OCI-LY7 (cell line): ENCODE data around the gene CPNE1. TPM values are rescaled to one million over a fixed set of nuclear protein-coding genes. Genes with fewer than 3 reads are reported as not detected.

Experiments
- BruUV-seq: library from RNA; stranded (reverse); fragments of 400-500 nt; replicated peaks from 2 replicates; lab custom pipeline; 2021; lab: Mats Ljungman, UMichigan
- CTCF ChIA-PET: fragments of 300-600 bp; sonication (Branson Sonifier 250); formaldehyde crosslinking; loops from one replicate; lab custom pipeline; 2022; ENCODE audit warnings: antibody characterized with exemption; ENCODE audit not compliant: unreplicated experiment; lab: Charles Lee
- POLR2A ChIA-PET: fragments of 300-600 bp; sonication (Branson Sonifier 250); formaldehyde crosslinking; loops from one replicate; lab custom pipeline; 2022; ENCODE audit warnings: antibody characterized with exemption; lab: Charles Lee
- DNase-seq: peaks from one replicate; pipeline ENCODE4 v3.0.0-alpha.2; 2015; ENCODE audit warnings: low spot score
- H2AFZ ChIP-seq: fragments of 200-600 bp; sonication (generic), shearing (Covaris generic); 2 replicates; pipeline ENCODE4 v1.6.1; 2014; ENCODE audit warnings: mild to moderate bottlenecking, antibody characterized with exemption, low read length, moderate library complexity
- H3K27ac ChIP-seq: fragments of 200-600 bp; sonication (generic); 2 replicates; pipeline ENCODE4 v1.5.1; 2014; ENCODE audit warnings: mixed run types, low read depth, mild to moderate bottlenecking, moderate library complexity, low read length, inconsistent platforms; ENCODE audit not compliant: poor library complexity, severe bottlenecking
- H3K36me3 ChIP-seq: fragments of 200-600 bp; sonication (generic); 2 replicates; pipeline ENCODE4 v1.6.1; 2014; ENCODE audit warnings: mild to moderate bottlenecking, antibody characterized with exemption, low read length, moderate library complexity, mixed read lengths; ENCODE audit not compliant: insufficient read depth
- H3K4me1 ChIP-seq: fragments of 200-600 bp; sonication (generic); 2 replicates; pipeline ENCODE4 v1.5.1; 2014; ENCODE audit warnings: mild to moderate bottlenecking, low read length; ENCODE audit not compliant: insufficient read depth, poor library complexity, severe bottlenecking
- H3K4me2 ChIP-seq: fragments of 200-600 bp; sonication (generic); 2 replicates; pipeline ENCODE4 v1.6.1; 2014; ENCODE audit warnings: mild to moderate bottlenecking, low read length
- H3K4me3 ChIP-seq: fragments of 200-600 bp; sonication (generic); 2 replicates; pipeline ENCODE4 v1.5.1; 2014; ENCODE audit warnings: mild to moderate bottlenecking, low read depth, low read length; ENCODE audit not compliant: poor library complexity, severe bottlenecking
- H3K79me2 ChIP-seq: fragments of 200-600 bp; sonication (generic); 2 replicates; pipeline ENCODE4 v1.6.1; 2016; ENCODE audit warnings: low read depth, mild to moderate bottlenecking, low read length, moderate library complexity, mixed read lengths; ENCODE audit not compliant: insufficient read depth
- H3K9me2 ChIP-seq: fragments of 200-600 bp; sonication (generic); 2 replicates; pipeline ENCODE4 v1.6.1; 2016; ENCODE audit warnings: mild to moderate bottlenecking, low read length, mixed read lengths; ENCODE audit not compliant: insufficient read depth
- H3K9me3 ChIP-seq: fragments of 200-600 bp; sonication (generic); 2 replicates; pipeline ENCODE4 v1.6.1; 2014; ENCODE audit warnings: mild to moderate bottlenecking, mixed run types, low read length, mixed read lengths
- H4K20me1 ChIP-seq: fragments of 200-600 bp; sonication (generic); 2 replicates; pipeline ENCODE4 v1.6.1; 2014; ENCODE audit warnings: mild to moderate bottlenecking, antibody characterized with exemption, low read length, moderate library complexity, mixed read lengths; ENCODE audit not compliant: insufficient read depth
- EZH2phosphoT487 ChIP-seq: fragments of 200-600 bp; sonication (generic); IDR thresholded peaks from 2 replicates; pipeline ENCODE4 v1.6.1; 2018; ENCODE audit warnings: low read depth, borderline replicate concordance, mild to moderate bottlenecking, mixed run types, antibody characterized with exemption, low read length, moderate library complexity, mixed read lengths
- intact Hi-C: fragments of 100-400 bp; cut with micrococcal nuclease; formaldehyde crosslinking; loops from one replicate; pipeline ENCODE4 v1.10.0; 2022; ENCODE audit not compliant: unreplicated experiment
- total RNA-seq, 2 experiments: library from RNA; depleted of rRNA in 1 of 2; stranded (reverse); fragments of >200 nt in 1 of 2; shearing (Covaris generic) in 1 of 2; gene quantifications; 2 replicates each; pipeline ENCODE4 v1.2.3, GENCODE V29; 2014 to 2022
- TF ChIP-seq, protein P1 (sequence below): fragments of 200-600 bp; sonication (generic); conservative IDR thresholded peaks from 2 replicates; pipeline ENCODE4 v1.5.1; 2014; ENCODE audit warnings: mild to moderate bottlenecking, antibody characterized with exemption, low read length, moderate library complexity, mixed read lengths

CPNE1 gene
- total RNA-seq, 2 experiments from 2014 or later, result 83.3 to 202 TPM

GRCh38 chr20:35610833-35611427 lies 53.8 kb downstream of the CPNE1 start:
- DNase-seq, result peak; percentile 55
- Histone ChIP-seq H3K4me3 (peak overlapping the region; percentile 12), H3K4me2 (peak overlapping the region; percentile 64), H3K79me2 (no peaks in the 10 kb centered on the region), H2AFZ (peak overlapping the region; percentile 75; the same call in 1 of the 2 replicates), H3K36me3 (no peaks in the 10 kb centered on the region), H3K9me3 (peaks cover 8% of the 10 kb centered on the region; the same call in 1 of the 2 replicates), H3K9me2 (no peaks in the 10 kb centered on the region), H4K20me1 (no peaks in the 10 kb centered on the region), H3K4me1 (peaks cover 95% of the 10 kb centered on the region), H3K27ac (peak overlapping the region; percentile 93)
- intact Hi-C loops, result loop anchor here (10.0 kb wide), 1 partner anchor 1926 kb away; the partner anchor contains the start of gene E2F1
- TF ChIP-seq, protein P1, sequence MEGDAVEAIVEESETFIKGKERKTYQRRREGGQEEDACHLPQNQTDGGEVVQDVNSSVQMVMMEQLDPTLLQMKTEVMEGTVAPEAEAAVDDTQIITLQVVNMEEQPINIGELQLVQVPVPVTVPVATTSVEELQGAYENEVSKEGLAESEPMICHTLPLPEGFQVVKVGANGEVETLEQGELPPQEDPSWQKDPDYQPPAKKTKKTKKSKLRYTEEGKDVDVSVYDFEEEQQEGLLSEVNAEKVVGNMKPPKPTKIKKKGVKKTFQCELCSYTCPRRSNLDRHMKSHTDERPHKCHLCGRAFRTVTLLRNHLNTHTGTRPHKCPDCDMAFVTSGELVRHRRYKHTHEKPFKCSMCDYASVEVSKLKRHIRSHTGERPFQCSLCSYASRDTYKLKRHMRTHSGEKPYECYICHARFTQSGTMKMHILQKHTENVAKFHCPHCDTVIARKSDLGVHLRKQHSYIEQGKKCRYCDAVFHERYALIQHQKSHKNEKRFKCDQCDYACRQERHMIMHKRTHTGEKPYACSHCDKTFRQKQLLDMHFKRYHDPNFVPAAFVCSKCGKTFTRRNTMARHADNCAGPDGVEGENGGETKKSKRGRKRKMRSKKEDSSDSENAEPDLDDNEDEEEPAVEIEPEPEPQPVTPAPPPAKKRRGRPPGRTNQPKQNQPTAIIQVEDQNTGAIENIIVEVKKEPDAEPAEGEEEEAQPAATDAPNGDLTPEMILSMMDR, result no peak
- TF ChIP-seq EZH2phosphoT487, result no peak
- no TSS peak for BruUV-seq
- ChIA-PET POLR2A (interaction anchor here (0.7 to 1.7 kb wide), 2 partner anchors 132 to 902 kb away, joined by 3 read pairs; no protein-coding TSS in a partner anchor), CTCF (no interaction called here)

GRCh38 chr20:35607003-35607735 lies 57.5 kb downstream of the CPNE1 start:
- Histone ChIP-seq H3K36me3 (no peaks in the 10 kb centered on the region), H3K9me3 (peaks cover 1% of the 10 kb centered on the region; the same call in 1 of the 2 replicates), H3K4me1 (peaks cover 77% of the 10 kb centered on the region), H3K79me2 (no peaks in the 10 kb centered on the region), H3K9me2 (no peaks in the 10 kb centered on the region), H3K4me2 (peak overlapping the region; percentile 68), H3K27ac (peak overlapping the region; percentile 58), H2AFZ (peak overlapping the region; percentile 56; the same call in 1 of the 2 replicates), H4K20me1 (no peaks in the 10 kb centered on the region), H3K4me3 (peak overlapping the region; percentile 33)
- no TSS peak for BruUV-seq
- ChIA-PET CTCF (no interaction called here), POLR2A (interaction anchor here (0.6 kb wide), 2 partner anchors 65 to 578 kb away, joined by 3 to 4 read pairs; partner anchors contain the start of gene ERGIC3)
- TF ChIP-seq, protein P1, result no peak
- no peak for TF ChIP-seq EZH2phosphoT487
- intact Hi-C loops, result no loop called here
- DNase-seq, result peak; percentile 50
